Glomerular visceral epithelial cell (primary cell): ENCODE results near the gene CBS.
A peak's percentile ranks its signal among the peaks of the same experiment; 100 is the strongest.
"Not testable (repeated sequence)": the region's sequence is repeated elsewhere in the genome, so short reads cannot be mapped to it uniquely, and the experiment has no call there.

Source experiments
- DNase-seq: peaks from one replicate; pipeline ENCODE4 v3.0.0-alpha.2; 2016; ENCODE audit errors: extremely low spot score

CBS gene

DNA sequence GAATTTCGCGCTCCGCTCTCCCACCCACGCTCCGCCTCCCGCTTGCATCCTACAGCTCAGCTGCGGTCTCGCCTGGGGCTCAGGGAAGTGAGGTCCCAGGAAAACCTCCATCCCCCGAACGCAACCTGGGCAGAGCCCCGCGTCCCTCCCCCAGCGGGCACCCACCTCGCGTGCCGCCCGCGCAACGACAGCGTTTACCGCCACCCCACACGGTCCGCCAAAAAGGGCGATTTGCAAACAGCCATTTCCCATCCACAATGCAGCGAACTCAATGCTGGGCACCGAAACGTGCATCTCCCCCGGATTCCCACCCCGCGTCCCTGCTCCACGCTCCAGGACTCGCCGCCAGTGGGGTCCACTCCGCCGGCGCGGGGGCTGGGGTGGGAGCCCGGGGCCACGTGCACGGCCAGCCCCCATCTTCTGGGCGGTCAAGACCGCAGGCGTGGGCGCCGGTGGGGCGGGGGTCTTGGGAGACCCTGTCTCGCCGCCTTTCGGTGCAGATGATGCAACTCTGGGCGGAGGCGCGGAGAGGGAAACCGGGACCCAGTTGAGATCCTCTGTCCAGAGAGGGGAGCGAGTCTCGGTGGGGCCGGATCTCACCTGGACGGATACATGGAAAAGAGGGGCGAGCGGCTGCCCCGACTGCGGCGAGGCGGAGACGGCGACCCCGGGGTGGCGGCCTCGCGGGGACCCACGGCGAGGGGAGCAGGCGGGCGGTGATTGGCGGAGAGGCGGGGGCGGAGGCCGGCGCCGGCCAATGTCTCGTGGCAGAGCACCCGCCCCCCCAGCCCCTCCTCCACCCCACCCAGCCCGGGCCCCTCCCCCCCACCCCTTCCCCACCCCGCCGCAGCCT, at the start of gene CBS:
Gene CBS, minus strand, starts transcription at position 666 of the 853 bp plus-strand sequence. CDS start 3,642 bp downstream, outside the sequence.
- DNase-seq = not testable (repeated sequence)

DNA sequence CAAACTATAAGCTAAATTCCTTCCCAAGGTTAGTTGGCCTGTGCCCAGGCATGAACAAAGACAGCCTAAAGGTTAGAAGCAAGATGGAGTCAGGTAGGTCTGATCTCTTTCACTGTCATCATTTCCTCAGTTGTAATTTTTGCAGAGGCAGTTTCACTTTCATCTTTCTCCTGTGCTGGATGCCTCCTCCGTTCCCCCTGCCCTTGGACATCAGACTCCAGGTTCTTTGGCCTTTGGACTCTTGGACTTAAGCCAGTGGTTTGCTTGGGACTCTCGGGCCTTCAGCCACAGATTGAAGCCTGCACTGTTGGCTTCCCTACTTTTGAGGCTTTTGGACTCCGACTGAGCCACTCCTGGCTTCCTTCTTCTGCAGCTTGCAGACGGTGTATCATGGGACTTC, 40.3 kb upstream of the CBS start:
- DNase-seq = not testable (repeated sequence)

DNA sequence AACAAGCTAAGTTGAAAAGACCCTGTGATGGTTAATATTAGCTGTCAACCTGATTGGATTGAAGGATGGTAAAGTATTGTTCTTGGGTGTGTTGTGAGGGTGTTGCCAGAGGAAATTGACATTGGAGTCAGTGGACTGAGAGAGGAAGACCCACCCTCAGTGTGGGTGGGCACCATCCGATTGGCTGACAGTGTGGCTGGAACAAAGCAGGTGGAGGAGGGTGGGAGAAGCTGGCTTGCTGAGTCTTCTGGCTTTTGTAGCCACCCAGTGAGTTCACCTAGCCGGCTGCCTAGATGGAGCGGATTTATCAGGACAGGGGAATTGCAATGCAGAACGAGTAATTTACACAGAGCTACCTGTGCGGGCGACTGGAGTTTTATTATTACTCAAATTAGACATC, 38.8 kb upstream of the CBS start:
- not testable (repeated sequence) for DNase-seq

DNA sequence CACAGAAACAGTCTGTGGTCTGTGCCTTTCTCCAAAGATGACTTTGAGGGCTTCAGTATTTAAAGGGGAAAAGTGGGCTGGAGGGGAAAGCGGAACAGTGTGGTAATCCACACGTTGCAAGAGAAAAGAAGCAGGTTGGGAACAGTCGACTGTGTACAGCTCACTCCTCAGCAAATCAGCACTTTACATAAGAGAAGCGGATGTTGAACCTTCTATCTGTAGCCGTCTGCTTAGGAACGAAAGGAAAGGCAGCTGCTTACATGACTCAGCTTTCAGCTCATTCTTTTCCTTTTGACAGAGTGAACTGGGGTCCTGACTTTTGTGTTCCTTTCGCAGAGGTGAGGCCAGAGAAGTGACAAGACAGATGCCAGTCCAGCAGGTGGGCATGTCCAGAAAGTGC, 33.4 kb upstream of the CBS start:
- not testable (repeated sequence) for DNase-seq

DNA sequence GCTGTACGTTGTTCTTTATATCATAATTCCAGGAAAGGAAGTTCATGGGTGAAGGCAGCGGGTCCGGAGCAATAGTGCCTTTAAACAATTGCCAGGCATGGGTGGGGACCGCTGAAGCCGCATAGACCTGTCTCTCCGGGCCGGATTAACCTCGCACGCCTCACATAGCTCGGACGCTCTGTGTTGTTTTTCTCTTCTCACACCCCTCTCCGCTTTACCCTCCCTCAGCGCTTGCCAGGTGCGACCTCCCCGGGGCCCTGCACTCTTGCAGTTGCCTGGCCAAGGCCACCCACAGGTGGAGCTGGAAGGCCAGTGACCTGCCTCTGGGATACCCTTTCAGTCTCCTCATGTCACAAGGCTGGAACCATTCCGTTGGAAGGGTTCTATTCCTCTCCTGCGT, 32.5 kb upstream of the CBS start:
- not testable (repeated sequence) for DNase-seq

DNA sequence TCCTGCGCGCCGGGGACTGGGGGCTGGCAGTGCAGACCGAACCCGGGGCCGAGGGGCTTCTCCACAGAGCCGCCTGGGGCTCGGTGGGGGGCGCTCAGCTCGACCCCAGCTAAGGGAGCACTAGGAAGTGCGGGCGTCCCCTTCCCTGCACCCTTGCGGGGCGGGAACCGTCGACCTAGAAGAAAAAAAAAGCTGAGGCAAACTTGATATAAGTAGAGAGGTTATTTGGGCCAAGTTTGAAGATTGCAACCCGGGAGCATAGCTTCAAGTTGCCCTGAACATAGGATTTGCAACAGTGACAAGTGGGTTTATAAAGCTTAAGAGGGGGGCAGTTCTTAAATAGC, 32.1 kb upstream of the CBS start:
- not testable (repeated sequence) for DNase-seq

DNA sequence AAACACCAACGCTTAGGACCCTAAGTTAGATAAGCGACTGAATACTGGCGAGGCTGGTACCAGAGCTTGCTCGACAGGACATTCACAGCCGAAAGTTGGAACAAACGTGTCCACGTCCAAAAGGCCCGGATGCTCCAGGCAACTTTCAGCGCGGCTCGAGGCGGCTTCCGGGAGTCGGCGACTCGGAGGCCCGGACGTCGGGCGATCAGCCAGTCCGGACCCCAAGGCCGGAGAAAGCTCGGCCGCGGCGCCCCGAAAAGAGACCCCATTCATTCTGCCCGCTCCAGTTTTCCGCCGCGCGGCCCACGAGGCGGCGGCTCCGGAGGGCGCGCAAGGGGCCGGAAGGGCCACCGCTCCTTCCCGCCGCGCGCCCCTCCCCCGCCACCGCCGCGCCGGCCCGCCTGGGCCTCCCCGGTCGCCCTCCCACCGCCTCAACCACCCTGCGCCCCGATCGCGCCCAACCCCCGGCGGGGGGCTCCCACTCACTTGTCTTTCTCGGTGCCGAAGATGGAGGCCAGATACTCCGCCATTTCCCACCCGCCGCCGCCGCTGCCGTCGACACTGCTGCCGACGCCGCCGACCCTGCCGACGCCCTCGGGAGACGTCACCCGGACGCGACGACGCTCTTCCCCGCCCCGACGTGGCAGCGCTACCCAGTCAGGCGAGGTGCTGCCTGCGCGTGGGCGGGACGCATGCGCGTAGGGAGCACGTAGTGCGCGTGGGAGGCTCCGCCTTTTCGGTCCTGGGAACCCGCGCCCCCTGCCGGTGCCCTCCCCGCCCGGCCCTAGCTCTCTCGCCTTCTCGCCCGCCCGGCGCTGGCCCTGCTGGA, 31.5 kb upstream of the CBS start, which contains the start of gene U2AF1:
Gene U2AF1, minus strand, starts transcription at position 606 of the 829 bp plus-strand sequence. Its CDS starts 76 bp downstream, at position 530.
- DNase-seq = peak; percentile 0

DNA sequence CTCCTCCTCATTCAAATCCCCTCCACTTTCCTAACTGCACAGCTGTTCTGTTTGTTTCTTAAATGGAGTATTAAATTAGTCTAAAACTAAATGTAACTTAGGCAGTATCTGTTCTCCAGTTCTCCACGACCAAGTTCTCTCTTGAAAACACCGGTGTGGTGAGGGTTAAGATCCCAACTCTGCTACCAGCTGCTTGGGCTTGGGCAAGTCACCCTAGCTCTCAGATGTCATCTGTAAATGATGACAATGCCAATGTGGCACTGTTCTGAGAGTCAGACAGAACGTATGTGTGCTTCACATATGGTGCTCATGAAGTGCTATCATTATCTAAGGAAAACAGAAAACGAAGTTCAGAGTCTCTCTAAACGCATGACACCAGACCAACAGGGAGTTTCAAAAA, 29.0 kb upstream of the CBS start:
- DNase-seq = not testable (repeated sequence)

DNA sequence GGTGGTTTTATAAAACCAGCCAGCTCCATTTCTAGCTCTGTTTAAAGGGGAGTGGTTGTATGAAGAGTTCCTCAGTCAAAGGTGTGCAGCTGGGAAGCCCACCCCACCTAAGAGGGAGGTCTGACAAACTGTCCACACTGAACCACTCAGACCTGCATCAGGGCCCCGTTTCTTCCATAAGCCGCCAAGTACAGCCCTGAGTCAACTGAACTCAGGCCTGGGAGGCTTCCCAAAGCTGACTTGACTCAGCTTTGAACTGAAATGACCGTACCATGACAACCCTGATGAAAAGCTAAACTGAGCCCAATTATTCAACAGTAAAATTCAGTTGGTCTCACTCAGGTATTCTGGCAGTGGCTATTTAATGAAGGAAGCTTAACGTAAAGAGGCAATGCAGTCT, 26.6 kb upstream of the CBS start:
- not testable (repeated sequence) for DNase-seq

DNA sequence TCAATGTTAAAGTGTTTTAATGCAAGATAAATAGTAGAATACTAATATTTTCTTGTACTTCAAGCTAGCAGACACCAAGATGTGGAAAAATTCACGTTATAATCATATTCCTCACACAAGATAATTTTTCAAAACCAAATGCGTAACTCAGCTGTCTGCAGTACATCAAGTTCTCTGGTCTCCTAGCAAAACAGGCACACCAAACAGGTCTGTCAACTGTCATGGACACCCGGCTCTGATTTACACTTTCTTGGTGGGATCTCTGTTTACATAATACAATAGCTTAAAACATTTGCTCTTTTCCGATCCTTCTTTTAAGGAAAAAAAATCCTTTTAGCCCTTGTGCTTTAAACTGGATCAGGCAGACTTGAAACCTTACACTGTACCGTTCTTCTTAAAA, 26.0 kb upstream of the CBS start:
- not testable (repeated sequence) for DNase-seq

DNA sequence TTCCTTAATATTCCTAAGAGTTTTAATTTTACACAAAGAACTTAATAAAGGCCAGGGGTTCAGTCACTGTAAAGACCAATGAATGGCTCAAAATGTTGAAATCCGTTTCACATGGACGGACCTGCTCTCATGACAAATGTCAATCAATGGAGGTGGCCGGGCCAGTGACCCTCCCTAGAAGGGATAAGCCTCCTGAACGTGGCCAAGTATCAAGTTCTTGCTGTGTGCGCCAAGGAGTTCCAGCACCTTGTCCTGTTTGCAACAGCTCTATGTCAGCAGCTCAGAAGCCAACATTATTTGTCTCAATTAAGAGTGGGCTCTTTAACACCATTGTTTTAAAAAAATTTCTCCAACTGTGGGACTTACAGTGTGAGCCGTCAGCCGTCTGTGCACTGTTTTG, 25.4 kb upstream of the CBS start:
- not testable (repeated sequence) for DNase-seq

DNA sequence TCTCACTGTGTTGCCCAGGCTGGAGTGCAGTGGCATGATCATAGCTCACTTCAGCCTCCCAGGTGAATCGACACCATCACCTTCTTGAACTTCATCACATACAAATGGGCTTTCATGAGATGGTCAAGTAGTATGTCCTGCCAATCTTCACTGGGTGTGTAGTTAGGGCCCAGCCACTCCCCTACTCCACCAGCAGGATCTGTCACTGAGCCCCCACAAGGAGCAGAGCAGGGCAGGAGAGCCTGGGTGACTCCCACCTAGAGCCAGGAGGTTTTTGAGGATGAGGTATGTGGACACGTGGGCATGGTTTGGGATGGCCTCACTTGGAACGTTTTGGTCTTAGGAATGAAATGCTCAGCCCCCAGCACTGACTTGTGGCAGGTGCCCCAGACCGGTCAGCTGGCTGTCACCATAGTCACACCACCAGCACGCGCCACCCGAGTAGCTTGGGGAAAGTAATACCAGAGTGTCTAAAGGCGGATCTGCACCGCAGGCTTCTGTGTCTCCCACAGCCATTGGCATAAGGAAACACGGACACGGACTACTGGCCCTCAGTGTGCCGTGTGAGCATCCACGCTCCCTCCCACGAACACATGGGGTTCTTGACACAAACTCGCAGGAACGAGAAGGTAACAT, 16.5 kb upstream of the CBS start:
- not testable (repeated sequence) for DNase-seq

DNA sequence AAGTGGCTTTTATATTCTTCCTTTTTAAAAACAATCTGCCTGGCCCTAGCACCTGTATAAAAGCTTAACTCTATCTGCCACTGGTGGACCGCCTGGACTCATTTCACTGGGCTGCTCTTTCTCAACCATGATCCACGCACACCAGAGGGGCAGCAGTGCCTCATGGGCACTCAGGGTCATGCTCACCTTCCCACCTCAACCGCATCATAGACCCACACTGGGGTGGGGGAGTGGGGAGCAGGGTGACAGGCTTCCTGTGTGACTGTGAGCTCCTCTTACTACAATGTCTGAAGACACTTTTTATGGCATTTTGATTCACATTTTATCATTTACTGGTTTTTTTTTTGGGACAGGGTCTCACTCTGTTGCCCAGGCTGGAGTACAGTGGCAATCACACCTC, 15.3 kb upstream of the CBS start:
- DNase-seq = not testable (repeated sequence)

DNA sequence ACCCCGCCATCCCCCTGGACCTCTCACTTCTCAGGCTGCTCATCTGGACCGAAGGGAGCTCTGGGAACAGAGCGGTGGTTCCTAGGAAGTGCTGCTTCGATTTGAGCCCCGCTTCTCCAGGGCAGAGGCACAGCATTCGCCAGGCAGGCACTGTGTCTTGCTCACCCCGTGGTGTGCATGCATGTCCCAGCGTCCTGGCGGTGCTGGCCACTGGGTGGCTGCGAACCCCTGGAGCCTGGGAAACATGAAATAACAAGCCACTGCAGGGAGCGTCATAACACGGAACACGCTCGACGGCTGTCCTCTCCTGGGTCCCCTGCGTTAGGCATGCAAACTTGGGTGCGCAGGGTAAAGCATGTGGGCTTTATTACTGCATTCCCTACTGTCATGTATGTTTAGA, 13.8 kb upstream of the CBS start:
- DNase-seq = not testable (repeated sequence)

DNA sequence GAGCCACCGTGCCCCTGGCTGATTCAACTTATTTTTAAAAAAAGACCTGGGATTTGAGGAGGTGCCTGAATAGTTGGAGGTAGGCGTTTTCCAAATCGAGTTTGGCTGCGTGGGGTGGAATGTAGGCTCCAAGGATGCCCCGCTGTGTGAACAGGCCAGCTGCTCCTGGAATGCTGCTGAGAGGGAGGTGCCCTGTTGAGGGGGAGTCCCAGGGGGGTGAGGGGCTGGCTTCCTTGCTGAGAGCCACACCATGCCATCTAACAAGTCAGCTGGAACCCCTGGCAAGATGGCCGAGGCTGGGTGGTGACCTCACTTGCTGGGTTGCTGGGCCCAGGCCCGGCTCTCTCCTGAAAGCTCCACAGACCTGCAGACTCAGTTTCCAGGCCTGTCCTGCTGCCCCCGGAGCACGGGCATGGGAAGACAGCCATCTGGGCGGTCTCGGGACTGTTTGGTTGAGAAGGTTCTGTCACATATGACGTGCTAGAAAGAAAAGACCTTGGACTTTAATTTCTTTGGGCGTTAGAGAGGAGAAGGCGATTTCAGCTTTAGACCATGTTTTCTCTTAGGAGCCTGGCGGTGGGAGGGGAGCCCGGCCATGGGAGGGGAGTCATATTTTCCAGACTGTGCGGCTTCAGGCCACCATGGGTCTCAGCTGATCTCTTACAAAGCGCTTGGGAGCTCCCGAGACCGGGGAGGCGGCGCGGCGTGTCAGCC, 7.1 kb upstream of the CBS start:
- DNase-seq = not testable (repeated sequence)

DNA sequence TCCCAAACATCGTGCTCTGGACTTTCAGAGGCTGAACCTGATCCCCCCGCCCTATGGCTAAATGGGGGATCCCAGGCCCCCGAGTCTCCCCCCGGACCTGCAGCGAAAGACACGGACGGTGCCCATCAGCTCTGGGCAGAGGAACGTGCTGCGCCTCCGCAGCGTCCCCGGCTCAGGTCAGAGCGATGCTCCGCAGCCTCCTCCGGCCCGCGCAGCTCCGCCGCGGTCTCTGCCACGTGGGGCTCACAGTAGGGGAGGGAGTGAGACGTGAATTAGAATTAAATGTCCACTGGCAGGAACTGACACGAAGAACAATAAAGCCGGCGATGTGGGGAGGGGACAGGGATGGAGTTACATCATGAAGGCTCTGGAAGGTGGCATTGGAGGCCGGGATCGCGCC, 1.0 kb upstream of the CBS start:
- DNase-seq = not testable (repeated sequence)

DNA sequence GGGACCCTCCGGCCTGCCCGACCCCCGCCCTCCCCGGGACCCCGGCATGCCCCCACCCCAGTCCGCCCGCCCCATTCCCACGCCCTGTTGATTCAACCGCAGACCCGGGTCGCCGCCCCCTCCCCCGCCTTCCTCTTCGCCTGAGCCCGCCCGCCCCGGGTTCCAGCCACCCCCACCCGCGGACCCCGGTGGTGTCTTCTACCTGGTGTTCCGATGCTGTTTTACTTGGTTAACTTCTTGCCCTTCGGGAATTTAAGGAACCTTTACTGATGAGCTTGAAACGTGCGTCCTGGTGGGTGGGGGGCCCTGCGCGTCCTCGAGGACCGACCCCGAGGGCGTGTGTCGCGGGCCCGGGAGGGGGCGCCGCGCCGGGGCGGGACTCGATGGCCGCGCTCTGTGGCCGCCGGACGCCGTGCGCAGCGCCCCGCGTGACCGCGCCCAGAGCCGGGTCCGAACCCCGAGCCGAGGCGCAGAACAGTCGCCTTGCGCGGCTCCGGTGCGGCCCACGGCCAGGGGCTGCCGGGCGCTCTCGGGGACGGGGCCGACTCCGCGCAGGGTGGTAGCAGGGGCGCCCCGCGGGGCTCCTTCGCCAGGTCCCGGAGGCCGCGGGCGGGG, 495 bp upstream of the CBS start:
- DNase-seq = not testable (repeated sequence)

DNA sequence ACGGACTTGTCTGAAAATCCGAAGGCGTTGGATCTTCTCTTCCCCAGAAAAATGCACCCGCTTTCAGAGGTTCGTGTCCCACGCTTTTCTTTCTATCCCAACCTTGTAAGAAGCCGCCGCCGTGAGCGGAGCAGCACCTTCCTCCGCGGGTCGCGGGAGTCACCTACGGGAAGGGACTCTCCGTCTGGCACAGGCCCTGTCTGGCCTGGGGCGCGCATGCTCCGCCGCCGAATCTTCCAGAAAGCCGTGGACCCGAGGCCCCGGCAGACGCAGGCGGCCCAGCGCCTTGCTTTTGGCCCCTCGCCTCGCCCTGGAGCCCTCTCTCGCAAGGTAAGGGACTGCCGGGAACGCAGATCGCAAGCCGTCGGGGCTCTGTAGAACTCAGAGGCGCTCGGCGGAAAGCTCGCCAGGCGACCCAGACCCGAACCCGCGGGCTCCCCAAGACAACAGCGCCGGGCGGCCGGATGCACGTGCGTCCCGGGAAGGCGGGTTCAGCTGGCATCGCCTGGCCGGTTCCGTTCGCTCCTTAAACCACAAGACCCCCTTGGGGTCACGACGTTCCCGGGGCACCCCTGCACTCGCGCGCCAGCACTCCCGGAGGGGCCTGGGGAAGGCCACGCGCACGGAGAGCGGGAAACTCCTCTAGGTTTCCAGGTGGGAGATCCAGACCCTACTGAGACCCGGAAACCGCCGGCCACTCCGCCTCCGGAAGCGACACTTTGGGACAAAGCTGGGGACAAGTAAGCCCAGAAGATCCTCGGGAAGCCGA, 1.1 kb downstream of the CBS start:
- not testable (repeated sequence) for DNase-seq

DNA sequence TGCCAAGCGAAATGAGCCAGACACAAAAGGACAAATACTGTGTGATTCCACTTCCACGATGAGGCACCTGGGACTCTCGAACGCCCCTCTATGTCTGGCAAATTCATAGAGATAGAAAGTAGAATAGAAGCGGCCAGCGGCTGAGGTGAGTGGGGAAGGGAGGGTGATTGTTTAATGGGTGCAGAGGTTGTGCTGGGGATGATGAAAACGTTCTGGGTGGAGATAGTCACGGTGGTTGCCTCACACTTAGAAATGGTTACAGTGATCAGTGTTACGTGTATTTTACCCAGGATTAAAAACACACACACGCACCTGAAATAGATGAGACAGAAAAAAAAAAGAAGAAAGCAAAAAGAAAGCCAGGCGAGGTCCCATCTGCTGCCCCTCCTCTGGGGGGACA, 2.9 kb downstream of the CBS start:
- not testable (repeated sequence) for DNase-seq

DNA sequence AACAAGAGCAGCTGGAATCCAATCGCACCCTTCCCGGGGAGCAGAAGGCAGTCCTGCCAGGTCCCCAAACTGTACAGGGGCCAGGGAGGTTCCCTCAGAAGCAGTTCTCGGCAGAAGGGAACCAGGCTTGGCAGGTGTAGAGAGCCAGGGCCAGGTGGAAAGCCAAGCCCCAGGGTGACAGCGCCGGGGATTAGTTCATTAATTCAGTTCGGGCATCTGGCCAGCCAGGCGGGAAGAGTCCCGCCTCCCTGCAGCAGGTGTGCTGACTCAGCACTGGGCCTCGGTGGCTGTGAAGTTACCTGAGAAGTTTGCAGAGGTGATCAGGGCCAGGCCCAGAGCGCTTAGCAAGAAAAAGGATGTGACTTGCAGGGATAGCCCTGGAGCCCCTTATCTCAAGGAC, 6.0 kb downstream of the CBS start:
- DNase-seq = not testable (repeated sequence)
